Measurements from ENCODE around the gene TPST2. TPM values are rescaled to one million over a fixed set of nuclear protein-coding genes. Genes with fewer than 3 reads are reported as not detected.
A peak's percentile ranks its signal among the peaks of the same experiment; 100 is the strongest.

The TPST2 gene
- total and polyA plus RNA-seq, 4 donors: 10.5 to 21.3 (median 14.6) TPM

DNA sequence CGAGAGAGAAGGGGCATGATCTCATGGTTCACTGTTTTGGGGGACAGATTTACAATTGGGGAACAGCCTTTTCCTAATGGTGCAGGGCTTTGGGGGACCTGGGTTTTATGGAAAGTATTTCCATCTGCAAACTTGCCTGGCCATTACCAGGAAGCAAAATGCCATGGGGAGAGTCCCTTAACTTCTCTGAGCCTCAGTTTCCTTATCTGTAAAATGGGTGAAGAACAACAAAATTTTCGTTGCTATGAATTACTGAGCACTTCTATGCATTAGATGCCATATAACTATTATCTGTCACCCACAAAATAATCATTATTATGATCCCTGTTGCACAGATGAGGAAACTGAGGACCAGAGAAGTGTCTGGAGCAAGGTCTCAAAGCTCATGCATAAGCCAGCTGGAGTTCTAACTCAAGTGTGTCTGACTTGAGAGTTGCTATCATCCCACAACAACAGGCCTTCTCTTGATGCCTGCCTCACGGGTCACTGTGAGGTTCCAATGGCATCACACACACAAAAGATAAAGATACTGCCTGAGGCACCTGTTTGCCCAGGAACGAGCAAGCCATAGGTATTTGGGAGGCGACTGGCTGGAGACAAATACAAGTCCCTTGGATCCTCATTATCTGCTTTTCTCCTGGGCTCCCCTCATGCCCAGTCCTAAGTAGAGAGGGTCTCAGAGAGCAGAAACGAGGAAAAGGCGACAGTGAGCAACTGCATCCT lies 15.8 kb downstream of the TPST2 start:
- Histone ChIP-seq H3K27me3 (ENCODE audit: control insufficient read depth, insufficient read depth, low read length) (no peaks in the 10 kb centered on the region), H3K4me3 (ENCODE audit: low read depth, low read length) (no peak overlapping the region), H3K4me1 (ENCODE audit: control insufficient read depth, insufficient read depth, low read length) (peaks cover 10% of the 10 kb centered on the region), H3K27ac (ENCODE audit: low read depth, low read length) (no peak overlapping the region), H3K36me3 (ENCODE audit: control insufficient read depth, insufficient read depth, low read length) (peaks cover under 1% of the 10 kb centered on the region), H3K9me3 (ENCODE audit: control insufficient read depth, insufficient read depth, low read length) (no peaks in the 10 kb centered on the region)
- no peak for DNase-seq (ENCODE audit: low read depth in 4 of 6, low spot score in 6 of 6)
- WGBS (ENCODE audit: insufficient coverage): 84% methylated on average over 6 of the region's 7 CpGs

DNA sequence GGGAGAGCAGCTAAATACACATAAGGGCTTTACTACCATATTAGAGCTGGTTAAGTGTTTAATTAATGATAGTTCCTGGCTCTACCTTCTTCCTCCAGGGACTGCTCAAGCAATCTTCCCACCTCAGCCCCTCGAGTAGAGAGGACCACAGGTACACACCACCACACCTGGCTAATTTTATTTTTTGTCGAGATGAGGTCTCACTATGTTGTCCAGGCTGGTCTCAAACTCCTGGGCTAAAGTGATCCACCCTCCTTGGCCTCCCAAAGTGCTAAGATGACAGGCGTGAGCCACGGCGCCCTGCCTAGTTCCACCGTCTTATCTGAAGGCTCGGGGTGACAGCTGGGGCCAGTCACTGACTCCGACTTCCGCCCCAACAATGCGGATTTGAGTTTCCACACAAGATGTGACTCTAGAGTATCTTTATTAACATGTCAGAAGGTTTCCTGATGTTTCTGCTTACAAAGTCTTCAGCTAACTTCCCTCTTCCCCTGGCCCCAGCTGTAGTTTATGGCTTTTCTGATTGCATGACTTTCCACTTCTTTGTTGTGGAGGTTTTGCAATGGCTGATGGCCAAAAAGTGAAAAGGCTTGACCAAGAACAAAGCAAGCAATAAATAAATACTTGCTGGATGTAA lies 16.8 kb downstream of the TPST2 start:
- H3K27me3 ChIP-seq (ENCODE audit: control insufficient read depth, insufficient read depth, low read length): no peaks in the 10 kb centered on the region
- H3K4me3 ChIP-seq (ENCODE audit: low read depth, low read length): no peak overlapping the region
- DNase-seq (ENCODE audit: low read depth in 4 of 6, low spot score in 6 of 6): peak in 1 of 6 donors; percentile 22
- H3K4me1 ChIP-seq (ENCODE audit: control insufficient read depth, insufficient read depth, low read length): peaks cover 10% of the 10 kb centered on the region
- 72% methylated on average over 9 of the region's 10 CpGs for WGBS (ENCODE audit: insufficient coverage)
- H3K36me3 ChIP-seq (ENCODE audit: control insufficient read depth, insufficient read depth, low read length): no peaks in the 10 kb centered on the region
- no peaks in the 10 kb centered on the region for H3K9me3 ChIP-seq (ENCODE audit: control insufficient read depth, insufficient read depth, low read length)
- H3K27ac ChIP-seq (ENCODE audit: low read depth, low read length): no peak overlapping the region

DNA sequence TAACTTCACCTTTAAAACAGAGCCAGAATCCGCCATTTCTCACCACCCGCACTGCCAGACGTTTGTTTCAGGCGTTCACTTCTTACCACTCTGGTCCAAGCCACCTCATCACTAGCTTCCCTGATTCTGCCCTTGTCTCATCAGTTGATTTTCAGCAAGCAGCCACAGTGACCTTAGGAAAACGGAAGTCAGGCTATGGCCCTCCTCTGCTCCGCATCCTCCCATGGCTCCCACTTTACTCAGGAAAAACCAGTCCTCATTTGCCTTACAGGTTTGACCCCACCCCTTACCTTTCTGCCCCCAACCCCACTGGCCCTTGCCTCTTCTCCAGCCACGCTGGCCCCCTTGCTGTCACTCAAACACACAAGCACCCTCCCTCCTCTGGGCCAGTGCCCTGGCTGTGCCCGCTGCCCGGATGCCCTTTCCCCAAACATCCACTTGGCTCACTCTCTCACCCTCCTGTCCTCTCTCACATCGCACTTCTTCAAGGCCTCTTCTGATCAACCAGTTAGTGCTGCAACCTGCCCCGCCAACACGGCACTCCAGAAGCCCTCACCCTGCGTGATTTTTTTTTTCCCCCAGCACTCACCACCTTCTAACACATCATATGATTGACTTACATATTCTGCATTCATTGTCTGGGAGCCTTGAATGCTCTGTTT lies 18.9 kb downstream of the TPST2 start:
- Histone ChIP-seq H3K27me3 (ENCODE audit: control insufficient read depth, insufficient read depth, low read length) (no peaks in the 10 kb centered on the region), H3K9me3 (ENCODE audit: control insufficient read depth, insufficient read depth, low read length) (no peaks in the 10 kb centered on the region), H3K27ac (ENCODE audit: low read depth, low read length) (no peak overlapping the region), H3K4me1 (ENCODE audit: control insufficient read depth, insufficient read depth, low read length) (peaks cover 10% of the 10 kb centered on the region), H3K4me3 (ENCODE audit: low read depth, low read length) (no peak overlapping the region), H3K36me3 (ENCODE audit: control insufficient read depth, insufficient read depth, low read length) (no peaks in the 10 kb centered on the region)
- 86% methylated on average over 13 of the region's 13 CpGs for WGBS (ENCODE audit: insufficient coverage)
- no peak for DNase-seq (ENCODE audit: low read depth in 4 of 6, low spot score in 6 of 6)

DNA sequence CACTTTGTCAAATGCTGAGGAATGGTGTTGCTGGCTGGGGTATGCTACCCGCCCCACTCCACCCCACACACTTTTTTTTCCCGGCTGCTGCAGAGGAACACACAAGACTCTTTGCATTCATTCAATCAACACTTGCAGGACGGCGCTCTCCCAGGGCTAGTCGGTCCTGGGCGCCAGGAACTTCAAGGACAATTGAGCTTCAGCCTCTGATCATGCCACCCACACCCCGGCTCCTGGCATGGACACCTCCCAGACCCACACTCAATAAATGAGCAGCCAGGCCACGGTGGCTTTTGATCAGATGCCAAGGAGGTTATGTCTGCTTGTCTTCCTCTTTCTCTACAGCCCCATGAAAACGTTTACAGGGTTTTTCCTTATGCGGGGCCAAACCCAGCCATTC lies 19.8 kb downstream of the TPST2 start:
- Histone ChIP-seq H3K9me3 (ENCODE audit: control insufficient read depth, insufficient read depth, low read length) (no peaks in the 10 kb centered on the region), H3K27ac (ENCODE audit: low read depth, low read length) (no peak overlapping the region), H3K36me3 (ENCODE audit: control insufficient read depth, insufficient read depth, low read length) (peaks cover 2% of the 10 kb centered on the region), H3K4me1 (ENCODE audit: control insufficient read depth, insufficient read depth, low read length) (peaks cover 10% of the 10 kb centered on the region), H3K4me3 (ENCODE audit: low read depth, low read length) (no peak overlapping the region), H3K27me3 (ENCODE audit: control insufficient read depth, insufficient read depth, low read length) (no peaks in the 10 kb centered on the region)
- peak in 3 of 6 donors; percentile 20 to 40 (median 22) for DNase-seq (ENCODE audit: low read depth in 4 of 6, low spot score in 6 of 6)
- WGBS (ENCODE audit: insufficient coverage): 22% methylated on average over 10 of the region's 10 CpGs

DNA sequence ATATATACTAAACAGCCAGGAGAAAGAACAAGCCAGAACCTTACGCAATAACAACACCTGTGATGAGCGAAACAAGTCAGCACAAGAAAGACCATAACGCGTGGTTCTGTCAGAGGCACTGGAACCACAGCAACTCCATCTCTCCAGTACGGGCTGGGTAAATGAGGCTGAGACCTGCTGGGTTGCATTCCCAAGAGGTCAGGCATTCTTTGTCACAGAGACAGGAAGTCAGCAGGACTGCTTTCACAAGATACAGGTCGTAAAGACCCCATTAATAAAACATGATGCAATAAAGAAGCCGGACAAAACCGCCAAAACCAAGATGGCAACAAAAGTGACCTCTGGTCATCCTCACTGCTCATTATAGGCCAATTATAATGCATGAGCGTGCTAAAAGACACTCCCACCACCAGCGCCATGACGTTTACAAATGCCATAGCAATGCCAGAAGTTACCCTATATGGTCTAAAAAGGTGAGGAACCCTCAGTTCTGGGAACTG lies 21.7 kb downstream of the TPST2 start:
- H3K9me3 ChIP-seq (ENCODE audit: control insufficient read depth, insufficient read depth, low read length): no peaks in the 10 kb centered on the region
- no peak overlapping the region for H3K4me3 ChIP-seq (ENCODE audit: low read depth, low read length)
- H3K27ac ChIP-seq (ENCODE audit: low read depth, low read length): no peak overlapping the region
- H3K27me3 ChIP-seq (ENCODE audit: control insufficient read depth, insufficient read depth, low read length): no peaks in the 10 kb centered on the region
- 56% methylated on average over 4 of the region's 11 CpGs for WGBS (ENCODE audit: insufficient coverage)
- H3K4me1 ChIP-seq (ENCODE audit: control insufficient read depth, insufficient read depth, low read length): peaks cover 10% of the 10 kb centered on the region
- DNase-seq (ENCODE audit: low read depth in 4 of 6, low spot score in 6 of 6): peak in 1 of 6 donors; percentile 40
- H3K36me3 ChIP-seq (ENCODE audit: control insufficient read depth, insufficient read depth, low read length): peaks cover 4% of the 10 kb centered on the region

DNA sequence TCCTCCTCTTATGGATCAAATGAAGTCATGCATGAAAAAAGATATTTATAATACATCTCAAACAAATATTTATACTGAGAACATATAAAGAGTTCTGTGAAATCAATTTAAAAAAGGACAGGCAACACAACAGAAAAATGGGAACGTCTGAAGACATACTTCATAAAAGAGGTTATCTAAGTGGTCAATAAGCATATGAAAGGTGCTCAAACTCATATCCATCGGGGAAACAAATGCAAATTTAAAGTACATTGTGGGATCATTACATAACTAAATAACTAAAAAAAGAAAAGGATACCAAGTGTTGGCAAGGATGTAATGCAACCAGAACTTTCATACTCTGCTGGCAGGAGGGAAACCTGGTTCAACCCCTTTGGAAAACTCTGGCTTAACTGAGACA lies 22.3 kb downstream of the TPST2 start:
- Histone ChIP-seq H3K27ac (ENCODE audit: low read depth, low read length) (no peak overlapping the region), H3K4me1 (ENCODE audit: control insufficient read depth, insufficient read depth, low read length) (peaks cover 11% of the 10 kb centered on the region), H3K4me3 (ENCODE audit: low read depth, low read length) (no peak overlapping the region), H3K36me3 (ENCODE audit: control insufficient read depth, insufficient read depth, low read length) (peaks cover 4% of the 10 kb centered on the region), H3K9me3 (ENCODE audit: control insufficient read depth, insufficient read depth, low read length) (no peaks in the 10 kb centered on the region), H3K27me3 (ENCODE audit: control insufficient read depth, insufficient read depth, low read length) (no peaks in the 10 kb centered on the region)
- DNase-seq (ENCODE audit: low read depth in 4 of 6, low spot score in 6 of 6): no peak
- no CpG with 5 or more reads among the region's 2 CpGs for WGBS (ENCODE audit: insufficient coverage)

DNA sequence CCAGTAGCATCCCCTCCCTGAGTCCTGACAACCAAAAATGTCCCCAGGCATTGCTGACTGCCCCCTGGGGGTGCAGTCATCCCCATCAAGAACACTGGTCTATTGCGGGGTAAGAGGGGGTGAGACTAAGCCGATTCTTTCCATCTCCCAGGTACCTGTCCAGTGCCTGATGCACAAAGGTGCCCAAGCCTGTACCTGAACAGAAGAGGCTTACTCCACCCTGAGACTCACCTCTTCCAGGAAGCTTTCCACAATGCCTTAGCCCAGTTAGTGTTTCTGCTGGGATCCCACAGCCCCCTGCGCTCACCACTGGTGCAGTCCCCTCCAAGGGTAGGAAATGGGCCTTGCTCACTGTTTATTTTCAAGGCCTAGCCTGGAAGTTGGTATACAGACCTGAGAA lies 22.9 kb downstream of the TPST2 start:
- Histone ChIP-seq H3K4me1 (ENCODE audit: control insufficient read depth, insufficient read depth, low read length) (peaks cover 13% of the 10 kb centered on the region), H3K27me3 (ENCODE audit: control insufficient read depth, insufficient read depth, low read length) (no peaks in the 10 kb centered on the region), H3K9me3 (ENCODE audit: control insufficient read depth, insufficient read depth, low read length) (no peaks in the 10 kb centered on the region), H3K27ac (ENCODE audit: low read depth, low read length) (no peak overlapping the region), H3K4me3 (ENCODE audit: low read depth, low read length) (no peak overlapping the region), H3K36me3 (ENCODE audit: control insufficient read depth, insufficient read depth, low read length) (peaks cover 4% of the 10 kb centered on the region)
- 100% methylated on average over 1 of the region's 3 CpGs for WGBS (ENCODE audit: insufficient coverage)
- DNase-seq (ENCODE audit: low read depth in 4 of 6, low spot score in 6 of 6): no peak

DNA sequence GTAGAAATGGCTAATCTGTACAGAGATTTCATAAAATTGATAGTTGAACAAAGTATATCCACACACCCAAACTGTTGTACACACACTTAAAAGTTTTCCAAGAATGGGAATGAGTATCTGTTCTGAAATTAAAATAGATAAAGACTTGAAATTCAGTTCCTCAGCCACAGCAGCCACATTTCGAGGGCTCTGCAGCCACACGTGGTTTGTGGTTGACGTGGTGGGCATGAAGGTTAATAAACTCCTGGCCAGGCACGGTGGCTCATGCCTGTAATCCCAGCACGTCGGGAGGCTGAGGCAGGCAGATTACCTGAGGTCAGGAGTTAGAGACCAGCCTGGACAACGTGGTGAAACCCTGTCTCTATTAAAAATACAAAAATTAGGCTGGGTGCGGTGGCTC lies 24.0 kb downstream of the TPST2 start:
- no peaks in the 10 kb centered on the region for H3K9me3 ChIP-seq (ENCODE audit: control insufficient read depth, insufficient read depth, low read length)
- WGBS (ENCODE audit: insufficient coverage): 85% methylated on average over 6 of the region's 8 CpGs
- no peaks in the 10 kb centered on the region for H3K27me3 ChIP-seq (ENCODE audit: control insufficient read depth, insufficient read depth, low read length)
- H3K4me1 ChIP-seq (ENCODE audit: control insufficient read depth, insufficient read depth, low read length): peaks cover 16% of the 10 kb centered on the region
- H3K27ac ChIP-seq (ENCODE audit: low read depth, low read length): no peak overlapping the region
- peaks cover 4% of the 10 kb centered on the region for H3K36me3 ChIP-seq (ENCODE audit: control insufficient read depth, insufficient read depth, low read length)
- no peak overlapping the region for H3K4me3 ChIP-seq (ENCODE audit: low read depth, low read length)
- DNase-seq (ENCODE audit: low read depth in 4 of 6, low spot score in 6 of 6): no peak

DNA sequence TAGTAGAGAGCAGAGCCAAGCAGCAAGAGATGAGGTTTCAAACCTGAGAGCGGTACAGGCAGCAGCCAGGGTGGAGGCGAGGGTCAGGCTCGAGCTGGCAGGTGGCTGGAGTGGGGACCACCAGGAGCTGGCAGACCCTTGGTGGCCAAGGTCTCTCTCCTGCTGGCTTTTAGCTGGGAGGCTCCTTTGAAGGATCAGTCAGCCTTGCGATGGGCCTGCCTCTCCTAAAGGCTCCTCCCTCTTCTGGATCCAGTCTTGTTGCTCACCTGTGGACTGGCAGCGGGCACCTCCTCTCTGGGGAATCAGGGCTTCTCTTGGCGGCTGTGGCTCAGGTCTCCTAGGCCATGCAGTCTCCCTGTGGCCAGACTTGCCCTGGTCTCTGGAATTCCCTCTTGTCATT lies 24.8 kb downstream of the TPST2 start:
- Histone ChIP-seq H3K4me1 (ENCODE audit: control insufficient read depth, insufficient read depth, low read length) (peaks cover 12% of the 10 kb centered on the region), H3K27me3 (ENCODE audit: control insufficient read depth, insufficient read depth, low read length) (no peaks in the 10 kb centered on the region), H3K9me3 (ENCODE audit: control insufficient read depth, insufficient read depth, low read length) (no peaks in the 10 kb centered on the region), H3K27ac (ENCODE audit: low read depth, low read length) (no peak overlapping the region), H3K36me3 (ENCODE audit: control insufficient read depth, insufficient read depth, low read length) (peaks cover 4% of the 10 kb centered on the region), H3K4me3 (ENCODE audit: low read depth, low read length) (no peak overlapping the region)
- WGBS (ENCODE audit: insufficient coverage): 84% methylated on average over 6 of the region's 6 CpGs
- no peak for DNase-seq (ENCODE audit: low read depth in 4 of 6, low spot score in 6 of 6)
